Endodermal cell (in vitro differentiated cells): ENCODE data around the gene ZNHIT2. TPM values are rescaled to one million over a fixed set of nuclear protein-coding genes. Genes with fewer than 3 reads are reported as not detected.

Experiments
- DNase-seq: peaks from one replicate; pipeline ENCODE4 v3.0.0-alpha.2; 2017
- H3K27ac ChIP-seq: 2 replicates; pipeline ENCODE4 v1.5.1; 2013; ENCODE audit warnings: mild to moderate bottlenecking, low read depth, low read length, moderate library complexity
- H3K27me3 ChIP-seq: 2 replicates; pipeline ENCODE4 v1.6.1; 2013; ENCODE audit warnings: mild to moderate bottlenecking, low read length, moderate library complexity; ENCODE audit not compliant: insufficient read depth, control insufficient read depth, poor library complexity, severe bottlenecking
- H3K36me3 ChIP-seq: 2 replicates; pipeline ENCODE4 v1.7.0; 2013; ENCODE audit warnings: mild to moderate bottlenecking, low read length, moderate library complexity; ENCODE audit not compliant: control insufficient read depth, insufficient read depth
- H3K4me1 ChIP-seq: one replicate; pipeline ENCODE4 v1.7.0; 2013; ENCODE audit warnings: low read length; ENCODE audit not compliant: control insufficient read depth, insufficient read depth
- H3K4me3 ChIP-seq: 2 replicates; pipeline ENCODE4 v1.5.1; 2013; ENCODE audit warnings: mild to moderate bottlenecking, low read length, moderate library complexity
- H3K9ac ChIP-seq: 2 replicates; pipeline ENCODE4 v1.6.1; 2013; ENCODE audit warnings: mild to moderate bottlenecking, low read length, moderate library complexity; ENCODE audit not compliant: poor library complexity, severe bottlenecking; ENCODE audit errors: extremely low read depth
- H3K9me3 ChIP-seq: 2 replicates; pipeline ENCODE4 v1.6.1; 2013; ENCODE audit warnings: mild to moderate bottlenecking, low read length, moderate library complexity; ENCODE audit not compliant: control insufficient read depth
- H3K27ac Mint-ChIP-seq: 2 replicates; pipeline ENCODE4 v1.8.0; 2020; ENCODE audit warnings: mixed read lengths
- H3K27me3 Mint-ChIP-seq: 2 replicates; pipeline ENCODE4 v1.8.0; 2021; ENCODE audit warnings: mild to moderate bottlenecking, mixed read lengths; ENCODE audit not compliant: insufficient read depth
- H3K36me3 Mint-ChIP-seq: 2 replicates; pipeline ENCODE4 v1.8.0; 2020; ENCODE audit warnings: low read depth, mixed read lengths
- H3K4me1 Mint-ChIP-seq: 2 replicates; pipeline ENCODE4 v1.8.0; 2020; ENCODE audit warnings: mixed read lengths
- H3K4me3 Mint-ChIP-seq: 2 replicates; pipeline ENCODE4 v1.8.0; 2020; ENCODE audit warnings: mild to moderate bottlenecking, moderate library complexity, mixed read lengths
- H3K9me3 Mint-ChIP-seq: 2 replicates; pipeline ENCODE4 v1.8.0; 2020; ENCODE audit warnings: mild to moderate bottlenecking, mixed read lengths
- CTCF ChIP-seq: fragments of 200-600 bp; sonication (generic); conservative IDR thresholded peaks from 2 replicates; pipeline ENCODE4 v1.5.0; 2021; ENCODE audit warnings: antibody characterized with exemption, mild to moderate bottlenecking
- WGBS, 2 experiments: methylation state at CpG; one replicate each; pipeline versions ENCODE4 v1.1.5 to v1.1.7; 2013; ENCODE audit warnings: missing lambda C conversion rate in 2 of 2, mixed read lengths in 1 of 2; ENCODE audit not compliant: insufficient coverage in 1 of 2, insufficient read length in 1 of 2; 5-methylcytosine and 5-hydroxymethylcytosine counted together
- total RNA-seq, 2 donors: library from RNA; stranded (reverse); fragmentation: NEBNext Ultra II Directional in 1 of 2; extraction: Animal tissue kit (Norgen Biotek cat#: 25700) in 1 of 2; gene quantifications; 2 replicates in 1 of 2; 3 replicates in 1 of 2; pipeline ENCODE4 v1.2.1, GENCODE V29; 2021

Gene ZNHIT2
- total RNA-seq, 2 donors from 2014 or later: 11.0 to 11.8 TPM

- WGBS, 2 experiments: 0% methylated on average over 43 to 64 of the region's 64 CpGs
- Histone ChIP-seq H3K27me3 (no peaks in the 10 kb centered on the region), H3K27ac (peak within 1 kb of the TSS; percentile 59), H3K4me1 (no peaks in the 10 kb centered on the region), H3K36me3 (peaks cover 64% of the 10 kb centered on the region), H3K4me3 (peak within 1 kb of the TSS; percentile 96), H3K9ac (peak within 1 kb of the TSS; percentile 75), H3K9me3 (no peaks in the 10 kb centered on the region)
- peaks cover 43% of the 10 kb centered on the region for H3K36me3 Mint-ChIP-seq
- H3K9me3 Mint-ChIP-seq: no peaks in the 10 kb centered on the region
- no peak for TF ChIP-seq CTCF
- H3K4me3 Mint-ChIP-seq: peak within 1 kb of the TSS; percentile 98
- H3K27ac Mint-ChIP-seq: peak within 1 kb of the TSS; percentile 99
- H3K27me3 Mint-ChIP-seq: no peaks in the 10 kb centered on the region
- peaks cover 9% of the 10 kb centered on the region for H3K4me1 Mint-ChIP-seq
- DNase-seq: peak; percentile 99
These were observed 4.6 kb upstream of the ZNHIT2 start, which contains the start of the genes FAU and MRPL49 for GRCh38 chr11:65121865-65122696. Gene FAU (minus strand): TSS chr11:65122134. CDS start chr11:65121813, 321 bp downstream. Gene MRPL49 (plus strand): TSS chr11:65122321. CDS start chr11:65122347, 26 bp downstream.

DNA sequence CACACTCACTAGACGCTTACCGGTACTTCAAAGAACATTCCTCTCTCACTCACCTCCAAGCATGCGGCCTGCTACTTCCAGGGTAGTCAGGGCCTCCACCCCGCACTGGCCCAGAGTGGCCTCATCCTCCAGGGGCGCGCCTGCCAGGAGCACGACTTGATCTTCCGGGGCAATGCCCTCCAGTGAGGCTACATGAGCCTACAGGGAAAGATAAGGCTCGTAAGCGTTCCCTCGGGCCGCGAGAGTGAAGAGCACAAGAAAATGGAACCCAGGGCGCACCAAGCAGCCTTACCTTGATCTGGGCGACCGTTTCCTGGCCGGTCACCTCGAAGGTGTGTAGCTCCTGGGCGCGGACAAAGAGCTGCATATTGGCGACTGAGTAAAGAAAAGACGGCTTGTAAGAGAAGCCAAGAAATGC is 4.0 kb upstream of the ZNHIT2 start:
- peak overlapping the region; percentile 75 for H3K9ac ChIP-seq
- H3K4me3 Mint-ChIP-seq: peak overlapping the region; percentile 98
- peak overlapping the region; percentile 96 for H3K4me3 ChIP-seq
- no peaks in the 10 kb centered on the region for H3K9me3 ChIP-seq
- 3% methylated on average over 19 to 22 of the region's 22 CpGs for WGBS, 2 experiments
- DNase-seq: peak; percentile 55
- peaks cover 9% of the 10 kb centered on the region for H3K4me1 Mint-ChIP-seq
- H3K27ac ChIP-seq: peak overlapping the region; percentile 1
- H3K4me1 ChIP-seq: peaks cover 2% of the 10 kb centered on the region
- TF ChIP-seq CTCF: no peak
- no peaks in the 10 kb centered on the region for H3K27me3 Mint-ChIP-seq
- H3K27me3 ChIP-seq: no peaks in the 10 kb centered on the region
- H3K36me3 Mint-ChIP-seq: peaks cover 37% of the 10 kb centered on the region
- peaks cover 59% of the 10 kb centered on the region for H3K36me3 ChIP-seq
- H3K27ac Mint-ChIP-seq: peak overlapping the region; percentile 99
- H3K9me3 Mint-ChIP-seq: no peaks in the 10 kb centered on the region

DNA sequence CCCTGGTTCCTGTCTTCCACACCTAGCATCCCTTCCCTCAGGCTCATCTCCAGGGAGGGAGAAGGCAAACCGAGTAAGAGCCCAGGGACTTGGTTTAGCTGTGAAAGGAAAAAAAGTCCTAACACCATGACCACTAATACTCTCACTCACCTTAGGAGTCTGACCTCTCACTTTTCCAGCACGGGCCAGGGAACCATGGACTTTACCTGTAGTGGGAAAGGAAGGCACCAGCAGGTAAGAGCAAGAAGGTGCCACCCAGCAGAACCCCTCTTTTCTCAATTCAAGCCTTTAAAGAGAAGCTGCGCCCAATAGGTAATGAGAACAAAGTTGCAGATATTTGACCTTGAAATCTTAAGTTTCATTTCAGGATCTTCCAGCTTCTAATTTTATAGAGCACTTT is 3.3 kb upstream of the ZNHIT2 start:
- no peak overlapping the region for H3K27ac ChIP-seq
- H3K36me3 Mint-ChIP-seq: peaks cover 32% of the 10 kb centered on the region
- peak overlapping the region; percentile 99 for H3K27ac Mint-ChIP-seq

More for the DNA sequence above, 3.3 kb upstream of the ZNHIT2 start:
- peaks cover 60% of the 10 kb centered on the region for H3K36me3 ChIP-seq
- no peak for DNase-seq
- H3K9ac ChIP-seq: peak overlapping the region; percentile 75
- Mint-ChIP-seq H3K4me1 (peaks cover 9% of the 10 kb centered on the region), H3K9me3 (no peaks in the 10 kb centered on the region), H3K4me3 (peak overlapping the region; percentile 98), H3K27me3 (no peaks in the 10 kb centered on the region)
- no peaks in the 10 kb centered on the region for H3K9me3 ChIP-seq
- WGBS, 2 experiments: 92% methylated on average over 2 of the region's 3 CpGs; no CpG with 5 or more reads in 1 of the 2 experiments
- H3K4me1 ChIP-seq: peaks cover 5% of the 10 kb centered on the region
- H3K4me3 ChIP-seq: peak overlapping the region; percentile 96
- TF ChIP-seq CTCF: no peak
- H3K27me3 ChIP-seq: no peaks in the 10 kb centered on the region
